HepG2 (cell line): ENCODE measurements around the gene CHST3. TPM values are rescaled to one million over a fixed set of nuclear protein-coding genes. Genes with fewer than 3 reads are reported as not detected.

Experiments used
- FOSL1 ChIP-seq: sonication (generic); formaldehyde crosslinking; IDR thresholded peaks from 2 replicates; pipeline ENCODE4 v1.9.0; 2021; ENCODE audit warnings: missing genetic modification reagents, borderline replicate concordance
- HDAC2 ChIP-seq: sonication (generic); formaldehyde crosslinking; IDR thresholded peaks from 2 replicates; pipeline ENCODE4 v1.4.0; 2020; ENCODE audit warnings: missing genetic modification reagents
- RARG ChIP-seq: sonication (generic); formaldehyde crosslinking; IDR thresholded peaks from 2 replicates; pipeline ENCODE4 v1.4.0; 2020; ENCODE audit warnings: low read depth, mild to moderate bottlenecking, missing genetic modification reagents
- RCOR2 ChIP-seq: IDR thresholded peaks from 2 replicates; pipeline ENCODE4 v1.6.1; 2016; ENCODE audit warnings: missing biosample characterization, missing genetic modification reagents
- ZBTB38 ChIP-seq: sonication (generic); formaldehyde crosslinking; IDR thresholded peaks from 2 replicates; pipeline ENCODE4 v1.5.1; 2020; ENCODE audit warnings: mild to moderate bottlenecking, missing genetic modification reagents
- ZNF577 ChIP-seq: sonication (generic); formaldehyde crosslinking; IDR thresholded peaks from 2 replicates; pipeline ENCODE4 v1.4.0; 2020; ENCODE audit warnings: mild to moderate bottlenecking, low read depth, missing genetic modification reagents, borderline replicate concordance
- ZNF766 ChIP-seq: sonication (generic); formaldehyde crosslinking; IDR thresholded peaks from 2 replicates; pipeline ENCODE4 v1.5.0; 2020; ENCODE audit warnings: missing genetic modification reagents, borderline replicate concordance
- ZNF772 ChIP-seq: sonication (generic); formaldehyde crosslinking; IDR thresholded peaks from 2 replicates; pipeline ENCODE4 v1.5.0; 2020; ENCODE audit warnings: mild to moderate bottlenecking, missing genetic modification reagents
- polyA plus RNA-seq, 8 experiments: library from polyadenylated mRNA; depleted of rRNA in 3 of 8; stranded (reverse) in 7 of 8; unstranded in 1 of 8; fragments of >200 nt; fragmentation: Illumina TruSeq in 4 of 8; extraction: Trizol in 4 of 8; gene quantifications; 2 replicates each; pipeline versions ENCODE4 v1.2.1 to v1.2.3, GENCODE V29; 2011 to 2016; ENCODE audit warnings: low read depth in 4 of 8, missing spikeins in 1 of 8, mixed read lengths in 1 of 8; ENCODE audit not compliant: insufficient read depth in 1 of 8
- total RNA-seq, 5 experiments: library from RNA; depleted of rRNA; stranded (reverse); fragments of >200 nt; fragmentation: Illumina TruSeq; extraction: Trizol; gene quantifications; 2 replicates each; pipeline ENCODE4 v1.2.3, GENCODE V29; 2016; ENCODE audit warnings: low read depth in 1 of 5
- TF ChIP-seq, protein P1 (sequence below): IDR thresholded peaks from 2 replicates; pipeline ENCODE4 v1.6.1; 2016; ENCODE audit warnings: low read depth
- TF ChIP-seq, protein P2 (sequence below): sonication (generic); formaldehyde crosslinking; IDR thresholded peaks from 2 replicates; pipeline ENCODE4; 2020; ENCODE audit warnings: missing genetic modification reagents, mild to moderate bottlenecking, borderline replicate concordance
- TF ChIP-seq, protein P3 (sequence below): IDR thresholded peaks from 2 replicates; pipeline ENCODE4 v1.6.1; 2016; ENCODE audit warnings: low read depth, control low read depth
- TF ChIP-seq, protein P4 (sequence below): sonication (generic); formaldehyde crosslinking; IDR thresholded peaks from 2 replicates; pipeline ENCODE4 v1.5.0; 2020; ENCODE audit warnings: mild to moderate bottlenecking, missing genetic modification reagents
- TF ChIP-seq, protein P5 (sequence below): IDR thresholded peaks from 2 replicates; pipeline ENCODE4 v1.6.1; 2016; ENCODE audit warnings: mild to moderate bottlenecking
- TF ChIP-seq, protein P6 (sequence below): IDR thresholded peaks from 2 replicates; pipeline ENCODE4 v1.6.1; 2016; ENCODE audit warnings: mild to moderate bottlenecking, missing biosample characterization, missing genetic modification reagents
- TF ChIP-seq, protein P7 (sequence below): sonication (generic); formaldehyde crosslinking; IDR thresholded peaks from 2 replicates; pipeline ENCODE4 v1.5.0; 2020; ENCODE audit warnings: mild to moderate bottlenecking, missing genetic modification reagents

Gene CHST3
- total and polyA plus RNA-seq, 2 of the 13 experiments (the other 11 are each of a cell fraction or from before 2014, with no cell fraction given) = 7.2 to 18.7 TPM

DNA sequence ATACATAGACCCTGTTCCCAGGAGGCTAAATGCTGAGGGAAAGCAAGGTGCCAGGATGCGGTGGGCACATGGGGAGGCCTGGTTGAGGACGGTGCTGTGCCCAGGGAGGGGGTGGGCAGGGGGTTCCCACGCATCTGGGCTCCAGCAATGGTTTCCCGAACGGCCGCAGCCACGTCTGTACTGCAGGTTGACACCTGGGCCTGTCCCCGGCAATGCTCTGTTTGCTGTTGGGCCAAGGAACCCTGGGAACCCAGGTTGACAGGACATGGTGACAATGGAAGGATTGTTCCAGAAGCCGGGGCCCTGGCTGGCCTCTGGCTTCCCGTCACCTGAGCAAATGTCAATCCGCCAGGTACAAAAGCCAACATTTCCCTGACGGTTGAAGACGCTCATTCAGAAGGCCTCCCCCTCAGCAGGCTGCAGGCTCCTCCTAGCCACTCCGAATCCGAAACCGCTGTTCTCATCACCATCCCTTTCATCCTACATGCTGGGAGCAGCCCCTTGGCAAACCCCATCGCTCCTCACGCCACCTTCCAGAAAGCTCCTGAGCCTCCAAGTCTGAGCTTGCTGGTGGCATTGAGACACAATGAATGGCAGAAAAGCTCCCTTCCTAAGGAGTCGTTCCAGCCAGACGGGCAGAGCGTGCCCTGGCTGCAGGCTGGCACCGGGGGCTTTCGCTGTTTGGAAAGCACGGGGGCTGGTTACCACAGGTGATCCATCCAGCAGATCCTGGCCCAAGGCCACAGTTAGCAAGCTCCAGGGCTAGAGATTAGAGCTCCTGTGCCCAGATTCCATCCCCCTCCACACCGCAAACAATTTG, 92.9 kb downstream of the CHST3 start (continued):
- TF ChIP-seq, protein P1, sequence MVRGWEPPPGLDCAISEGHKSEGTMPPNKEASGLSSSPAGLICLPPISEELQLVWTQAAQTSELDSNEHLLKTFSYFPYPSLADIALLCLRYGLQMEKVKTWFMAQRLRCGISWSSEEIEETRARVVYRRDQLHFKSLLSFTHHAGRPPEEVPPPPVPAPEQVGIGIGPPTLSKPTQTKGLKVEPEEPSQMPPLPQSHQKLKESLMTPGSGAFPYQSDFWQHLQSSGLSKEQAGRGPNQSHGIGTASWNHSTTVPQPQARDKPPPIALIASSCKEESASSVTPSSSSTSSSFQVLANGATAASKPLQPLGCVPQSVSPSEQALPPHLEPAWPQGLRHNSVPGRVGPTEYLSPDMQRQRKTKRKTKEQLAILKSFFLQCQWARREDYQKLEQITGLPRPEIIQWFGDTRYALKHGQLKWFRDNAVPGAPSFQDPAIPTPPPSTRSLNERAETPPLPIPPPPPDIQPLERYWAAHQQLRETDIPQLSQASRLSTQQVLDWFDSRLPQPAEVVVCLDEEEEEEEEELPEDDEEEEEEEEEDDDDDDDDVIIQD (CRISPR knock-in tag) = peak; percentile 51; the same call in 1 of the 2 replicates
- 0 out of 2 replicates have a peak, but pooled peaks have one; percentile 16 for TF ChIP-seq FOSL1
- TF ChIP-seq, protein P2, sequence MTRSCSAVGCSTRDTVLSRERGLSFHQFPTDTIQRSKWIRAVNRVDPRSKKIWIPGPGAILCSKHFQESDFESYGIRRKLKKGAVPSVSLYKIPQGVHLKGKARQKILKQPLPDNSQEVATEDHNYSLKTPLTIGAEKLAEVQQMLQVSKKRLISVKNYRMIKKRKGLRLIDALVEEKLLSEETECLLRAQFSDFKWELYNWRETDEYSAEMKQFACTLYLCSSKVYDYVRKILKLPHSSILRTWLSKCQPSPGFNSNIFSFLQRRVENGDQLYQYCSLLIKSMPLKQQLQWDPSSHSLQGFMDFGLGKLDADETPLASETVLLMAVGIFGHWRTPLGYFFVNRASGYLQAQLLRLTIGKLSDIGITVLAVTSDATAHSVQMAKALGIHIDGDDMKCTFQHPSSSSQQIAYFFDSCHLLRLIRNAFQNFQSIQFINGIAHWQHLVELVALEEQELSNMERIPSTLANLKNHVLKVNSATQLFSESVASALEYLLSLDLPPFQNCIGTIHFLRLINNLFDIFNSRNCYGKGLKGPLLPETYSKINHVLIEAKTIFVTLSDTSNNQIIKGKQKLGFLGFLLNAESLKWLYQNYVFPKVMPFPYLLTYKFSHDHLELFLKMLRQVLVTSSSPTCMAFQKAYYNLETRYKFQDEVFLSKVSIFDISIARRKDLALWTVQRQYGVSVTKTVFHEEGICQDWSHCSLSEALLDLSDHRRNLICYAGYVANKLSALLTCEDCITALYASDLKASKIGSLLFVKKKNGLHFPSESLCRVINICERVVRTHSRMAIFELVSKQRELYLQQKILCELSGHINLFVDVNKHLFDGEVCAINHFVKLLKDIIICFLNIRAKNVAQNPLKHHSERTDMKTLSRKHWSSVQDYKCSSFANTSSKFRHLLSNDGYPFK (CRISPR knock-in tag) = peak; percentile 18; the same call in 1 of the 2 replicates
- TF ChIP-seq, protein P3, sequence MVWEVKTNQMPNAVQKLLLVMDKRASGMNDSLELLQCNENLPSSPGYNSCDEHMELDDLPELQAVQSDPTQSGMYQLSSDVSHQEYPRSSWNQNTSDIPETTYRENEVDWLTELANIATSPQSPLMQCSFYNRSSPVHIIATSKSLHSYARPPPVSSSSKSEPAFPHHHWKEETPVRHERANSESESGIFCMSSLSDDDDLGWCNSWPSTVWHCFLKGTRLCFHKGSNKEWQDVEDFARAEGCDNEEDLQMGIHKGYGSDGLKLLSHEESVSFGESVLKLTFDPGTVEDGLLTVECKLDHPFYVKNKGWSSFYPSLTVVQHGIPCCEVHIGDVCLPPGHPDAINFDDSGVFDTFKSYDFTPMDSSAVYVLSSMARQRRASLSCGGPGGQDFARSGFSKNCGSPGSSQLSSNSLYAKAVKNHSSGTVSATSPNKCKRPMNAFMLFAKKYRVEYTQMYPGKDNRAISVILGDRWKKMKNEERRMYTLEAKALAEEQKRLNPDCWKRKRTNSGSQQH (CRISPR knock-in tag) = no peak
- peak; percentile 95 for TF ChIP-seq ZBTB38 (CRISPR knock-in tag)
- TF ChIP-seq ZNF766 = 0 out of 2 replicates have a peak, but pooled peaks have one; percentile 45
- TF ChIP-seq RCOR2 (CRISPR knock-in tag) = peak; percentile 53; the same call in 1 of the 2 replicates
- TF ChIP-seq ZNF577 (CRISPR knock-in tag) = no peak
- peak; percentile 81 for TF ChIP-seq HDAC2 (CRISPR knock-in tag)
- TF ChIP-seq, protein P4, sequence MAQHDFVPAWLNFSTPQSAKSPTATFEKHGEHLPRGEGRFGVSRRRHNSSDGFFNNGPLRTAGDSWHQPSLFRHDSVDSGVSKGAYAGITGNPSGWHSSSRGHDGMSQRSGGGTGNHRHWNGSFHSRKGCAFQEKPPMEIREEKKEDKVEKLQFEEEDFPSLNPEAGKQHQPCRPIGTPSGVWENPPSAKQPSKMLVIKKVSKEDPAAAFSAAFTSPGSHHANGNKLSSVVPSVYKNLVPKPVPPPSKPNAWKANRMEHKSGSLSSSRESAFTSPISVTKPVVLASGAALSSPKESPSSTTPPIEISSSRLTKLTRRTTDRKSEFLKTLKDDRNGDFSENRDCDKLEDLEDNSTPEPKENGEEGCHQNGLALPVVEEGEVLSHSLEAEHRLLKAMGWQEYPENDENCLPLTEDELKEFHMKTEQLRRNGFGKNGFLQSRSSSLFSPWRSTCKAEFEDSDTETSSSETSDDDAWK (CRISPR knock-in tag) = no peak
- TF ChIP-seq, protein P5, sequence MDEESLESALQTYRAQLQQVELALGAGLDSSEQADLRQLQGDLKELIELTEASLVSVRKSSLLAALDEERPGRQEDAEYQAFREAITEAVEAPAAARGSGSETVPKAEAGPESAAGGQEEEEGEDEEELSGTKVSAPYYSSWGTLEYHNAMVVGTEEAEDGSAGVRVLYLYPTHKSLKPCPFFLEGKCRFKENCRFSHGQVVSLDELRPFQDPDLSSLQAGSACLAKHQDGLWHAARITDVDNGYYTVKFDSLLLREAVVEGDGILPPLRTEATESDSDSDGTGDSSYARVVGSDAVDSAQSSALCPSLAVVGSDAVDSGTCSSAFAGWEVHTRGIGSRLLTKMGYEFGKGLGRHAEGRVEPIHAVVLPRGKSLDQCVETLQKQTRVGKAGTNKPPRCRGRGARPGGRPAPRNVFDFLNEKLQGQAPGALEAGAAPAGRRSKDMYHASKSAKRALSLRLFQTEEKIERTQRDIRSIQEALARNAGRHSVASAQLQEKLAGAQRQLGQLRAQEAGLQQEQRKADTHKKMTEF = peak; percentile 66
- TF ChIP-seq RARG (CRISPR knock-in tag) = no peak
- TF ChIP-seq, protein P6, sequence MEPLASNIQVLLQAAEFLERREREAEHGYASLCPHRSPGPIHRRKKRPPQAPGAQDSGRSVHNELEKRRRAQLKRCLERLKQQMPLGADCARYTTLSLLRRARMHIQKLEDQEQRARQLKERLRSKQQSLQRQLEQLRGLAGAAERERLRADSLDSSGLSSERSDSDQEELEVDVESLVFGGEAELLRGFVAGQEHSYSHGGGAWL (CRISPR knock-in tag) = 0 out of 2 replicates have a peak, but pooled peaks have one; percentile 60
- TF ChIP-seq, protein P7, sequence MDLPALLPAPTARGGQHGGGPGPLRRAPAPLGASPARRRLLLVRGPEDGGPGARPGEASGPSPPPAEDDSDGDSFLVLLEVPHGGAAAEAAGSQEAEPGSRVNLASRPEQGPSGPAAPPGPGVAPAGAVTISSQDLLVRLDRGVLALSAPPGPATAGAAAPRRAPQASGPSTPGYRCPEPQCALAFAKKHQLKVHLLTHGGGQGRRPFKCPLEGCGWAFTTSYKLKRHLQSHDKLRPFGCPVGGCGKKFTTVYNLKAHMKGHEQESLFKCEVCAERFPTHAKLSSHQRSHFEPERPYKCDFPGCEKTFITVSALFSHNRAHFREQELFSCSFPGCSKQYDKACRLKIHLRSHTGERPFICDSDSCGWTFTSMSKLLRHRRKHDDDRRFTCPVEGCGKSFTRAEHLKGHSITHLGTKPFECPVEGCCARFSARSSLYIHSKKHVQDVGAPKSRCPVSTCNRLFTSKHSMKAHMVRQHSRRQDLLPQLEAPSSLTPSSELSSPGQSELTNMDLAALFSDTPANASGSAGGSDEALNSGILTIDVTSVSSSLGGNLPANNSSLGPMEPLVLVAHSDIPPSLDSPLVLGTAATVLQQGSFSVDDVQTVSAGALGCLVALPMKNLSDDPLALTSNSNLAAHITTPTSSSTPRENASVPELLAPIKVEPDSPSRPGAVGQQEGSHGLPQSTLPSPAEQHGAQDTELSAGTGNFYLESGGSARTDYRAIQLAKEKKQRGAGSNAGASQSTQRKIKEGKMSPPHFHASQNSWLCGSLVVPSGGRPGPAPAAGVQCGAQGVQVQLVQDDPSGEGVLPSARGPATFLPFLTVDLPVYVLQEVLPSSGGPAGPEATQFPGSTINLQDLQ (CRISPR knock-in tag) = no peak
- peak; percentile 72 for TF ChIP-seq ZNF772 (CRISPR knock-in tag)
